H1 (cell line): Measurements from ENCODE around the gene TAS1R1. TPM values are rescaled to one million over a fixed set of nuclear protein-coding genes. Genes with fewer than 3 reads are reported as not detected.

Source experiments
- CTCF ChIA-PET: fragments of 300-600 bp; sonication (Branson Sonifier 250); formaldehyde crosslinking; loops from one replicate; lab custom pipeline; 2021; ENCODE audit not compliant: partially characterized antibody; lab: Charles Lee
- POLR2A ChIA-PET: fragments of 300-600 bp; sonication (Branson Sonifier 250); formaldehyde crosslinking; loops from one replicate; lab custom pipeline; 2021; ENCODE audit warnings: inconsistent platforms; ENCODE audit not compliant: partially characterized antibody; lab: Charles Lee
- DNase-seq, 2 experiments: peaks; one replicate each; pipeline versions ENCODE4 v3.0.0 to v3.0.0-alpha.2; 2010 to 2022; ENCODE audit warnings: low spot score in 2 of 2, low read depth in 1 of 2, mixed read lengths in 1 of 2
- FAIRE-seq: peaks from 2 replicates; lab custom pipeline; 2011; peaks lifted over from hg19 to GRCh38; lab: Jason Lieb, UNC
- H2AFZ ChIP-seq: 2 replicates; pipeline ENCODE4 v1.8.1; 2012; ENCODE audit warnings: low read length, inconsistent platforms
- H2AK5ac ChIP-seq: 2 replicates; pipeline ENCODE4 v1.6.1; 2013; ENCODE audit warnings: low read depth, low read length
- H2BK120ac ChIP-seq: replicated peaks from 2 replicates; pipeline ENCODE3; 2013; ENCODE audit warnings: low read depth, low read length, inconsistent platforms
- H2BK12ac ChIP-seq: 2 replicates; pipeline ENCODE4 v1.6.1; 2013; ENCODE audit warnings: low read depth, low read length
- H2BK15ac ChIP-seq: 2 replicates; pipeline ENCODE4 v1.6.1; 2013; ENCODE audit warnings: low read length
- H2BK20ac ChIP-seq: 2 replicates; pipeline ENCODE4 v1.6.1; 2013; ENCODE audit warnings: low read length
- H2BK5ac ChIP-seq: 2 replicates; pipeline ENCODE4 v1.6.1; 2013; ENCODE audit warnings: low read depth, low read length
- H3K14ac ChIP-seq: 2 replicates; pipeline ENCODE4 v1.6.1; 2013; ENCODE audit warnings: inconsistent platforms; ENCODE audit not compliant: insufficient read length
- H3K18ac ChIP-seq: 2 replicates; pipeline ENCODE4 v1.6.1; 2013; ENCODE audit warnings: low read length; ENCODE audit errors: extremely low read depth
- H3K23ac ChIP-seq: 2 replicates; pipeline ENCODE4 v1.6.1; 2013; ENCODE audit warnings: inconsistent platforms; ENCODE audit not compliant: insufficient read length
- H3K23me2 ChIP-seq: 2 replicates; pipeline ENCODE4 v1.6.1; 2013; ENCODE audit warnings: low read depth, low read length
- H3K27ac ChIP-seq: 2 replicates; pipeline ENCODE4 v1.6.1; 2011; ENCODE audit warnings: low read depth, low read length, inconsistent platforms
- H3K27me3 ChIP-seq, 4 experiments: replicated peaks in 1 of 4; 1 replicate in 1 of 4; 2 replicates in 3 of 4; pipeline versions ENCODE4 v1.6.1 to v1.8.1; 2011 to 2013; ENCODE audit warnings: low read length in 3 of 4, mild to moderate bottlenecking in 3 of 4, inconsistent platforms in 2 of 4, mixed read lengths in 2 of 4, moderate library complexity in 1 of 4; ENCODE audit not compliant: control insufficient read depth in 3 of 4, insufficient read depth in 3 of 4; ENCODE audit errors: extremely low read depth in 1 of 4
- H3K36me3 ChIP-seq, 4 experiments: 2 replicates each; pipeline versions ENCODE4 v1.6.1 to v1.8.1; 2011 to 2013; ENCODE audit warnings: mild to moderate bottlenecking in 4 of 4, low read length in 3 of 4, moderate library complexity in 2 of 4, control low read depth in 1 of 4, inconsistent platforms in 1 of 4; ENCODE audit not compliant: insufficient read depth in 4 of 4, control insufficient read depth in 2 of 4
- H3K4ac ChIP-seq: replicated peaks from 2 replicates; pipeline ENCODE3; 2013; ENCODE audit warnings: low read length, low read depth, mixed read lengths, inconsistent platforms; ENCODE audit not compliant: insufficient read length
- H3K4me1 ChIP-seq, 4 experiments: replicated peaks in 1 of 4; 1 replicate in 1 of 4; 2 replicates in 3 of 4; pipeline versions ENCODE4 v1.6.1 to v1.8.1; 2011 to 2013; ENCODE audit warnings: low read length in 3 of 4, inconsistent platforms in 2 of 4, mixed read lengths in 1 of 4; ENCODE audit not compliant: insufficient read depth in 4 of 4, control insufficient read depth in 3 of 4
- H3K4me2 ChIP-seq, 2 experiments: 2 replicates each; pipeline versions ENCODE4 v1.6.1 to v1.8.1; 2011 to 2013; ENCODE audit warnings: low read depth in 2 of 2, low read length in 2 of 2, control low read depth in 1 of 2, inconsistent platforms in 1 of 2, mild to moderate bottlenecking in 1 of 2; ENCODE audit not compliant: insufficient read depth in 1 of 2
- H3K4me3 ChIP-seq, 4 experiments: fragments of 200-600, 300-600 bp in 1 of 4; sonication (generic), shearing (Covaris generic), sonication (Bioruptor Twin) in 1 of 4; 2 replicates each; pipeline versions ENCODE4 v1.5.1 to v1.8.1; 2011 to 2016; ENCODE audit warnings: low read length in 4 of 4, low read depth in 3 of 4, control low read depth in 2 of 4, inconsistent platforms in 2 of 4, mild to moderate bottlenecking in 2 of 4, mixed read lengths in 1 of 4, moderate library complexity in 1 of 4; ENCODE audit not compliant: insufficient read depth in 2 of 4; ENCODE audit errors: extremely low read depth in 1 of 4
- H3K56ac ChIP-seq: replicated peaks from 2 replicates; pipeline ENCODE3; 2013; ENCODE audit warnings: low read depth, mild to moderate bottlenecking, mixed read lengths, low read length, inconsistent platforms; ENCODE audit not compliant: insufficient read length
- H3K79me1 ChIP-seq: 2 replicates; pipeline ENCODE4 v1.6.1; 2013; ENCODE audit warnings: low read depth, low read length, control low read depth
- H3K79me2 ChIP-seq, 2 experiments: 2 replicates each; pipeline versions ENCODE4 v1.6.1 to v1.8.1; 2012 to 2013; ENCODE audit warnings: low read length in 2 of 2, mild to moderate bottlenecking in 2 of 2, inconsistent platforms in 1 of 2; ENCODE audit not compliant: insufficient read depth in 2 of 2, control insufficient read depth in 1 of 2
- H3K9ac ChIP-seq, 4 experiments: replicated peaks in 1 of 4; 1 replicate in 1 of 4; 2 replicates in 3 of 4; pipeline versions ENCODE4 v1.6.1 to v1.8.1; 2011 to 2013; ENCODE audit warnings: low read depth in 3 of 4, low read length in 3 of 4, control low read depth in 2 of 4, mild to moderate bottlenecking in 2 of 4, moderate library complexity in 2 of 4, inconsistent platforms in 1 of 4; ENCODE audit errors: extremely low read depth in 1 of 4
- H3K9me3 ChIP-seq, 2 experiments: 2 replicates each; pipeline versions ENCODE4 v1.6.1 to v1.8.1; 2012 to 2013; ENCODE audit warnings: mild to moderate bottlenecking in 2 of 2, moderate library complexity in 2 of 2, control low read depth in 1 of 2, inconsistent platforms in 1 of 2, low read depth in 1 of 2, low read length in 1 of 2, mixed read lengths in 1 of 2; ENCODE audit not compliant: insufficient read depth in 2 of 2
- H4K20me1 ChIP-seq, 2 experiments: replicated peaks in 1 of 2; 2 replicates each; pipeline versions ENCODE3 to v1.8.1; 2011 to 2013; ENCODE audit warnings: inconsistent platforms in 2 of 2, low read length in 2 of 2, mild to moderate bottlenecking in 1 of 2; ENCODE audit not compliant: insufficient read depth in 2 of 2, control insufficient read depth in 1 of 2
- H4K5ac ChIP-seq: 2 replicates; pipeline ENCODE4 v1.6.1; 2013; ENCODE audit warnings: low read length, low read depth, mixed read lengths, inconsistent platforms; ENCODE audit not compliant: insufficient read length
- H4K8ac ChIP-seq: 2 replicates; pipeline ENCODE4 v1.8.0; 2013; ENCODE audit warnings: mild to moderate bottlenecking, moderate library complexity, low read length, inconsistent platforms; ENCODE audit not compliant: insufficient read depth; ENCODE audit errors: extremely low read depth
- H4K91ac ChIP-seq: replicated peaks from 2 replicates; pipeline ENCODE3; 2013; ENCODE audit warnings: low read length, mixed read lengths, inconsistent platforms; ENCODE audit not compliant: insufficient read length
- ASH2L ChIP-seq: fragments of 200-600, 300-600 bp; sonication (generic); IDR thresholded peaks from one replicate; pipeline ENCODE4 v1.7.1; 2017; ENCODE audit warnings: low read length
- CHD1 ChIP-seq: IDR thresholded peaks from 2 replicates; pipeline ENCODE4 v1.6.1; 2012; ENCODE audit warnings: low read depth, low read length, improper control_type of control experiment
- NRF1 ChIP-seq: IDR thresholded peaks from 2 replicates; pipeline ENCODE4 v1.6.1; 2011; ENCODE audit warnings: mild to moderate bottlenecking, low read depth, low read length, improper control_type of control experiment
- RNF2 ChIP-seq: fragments of 200-900, 300-1000 bp; sonication (generic); IDR thresholded peaks from 2 replicates; pipeline ENCODE4 v1.7.1; 2016; ENCODE audit warnings: borderline replicate concordance, low read depth, mild to moderate bottlenecking, antibody characterized with exemption, low read length; ENCODE audit not compliant: poor library complexity, severe bottlenecking; ENCODE audit errors: missing control alignments
- SP4 ChIP-seq: IDR thresholded peaks from 2 replicates; pipeline ENCODE4 v1.6.1; 2012; ENCODE audit warnings: low read length, inconsistent platforms
- SRF ChIP-seq: IDR thresholded peaks from 2 replicates; pipeline ENCODE4 v1.6.1; 2011; ENCODE audit warnings: mild to moderate bottlenecking, low read depth, low read length, moderate library complexity
- WGBS, 2 experiments: shearing (Covaris generic) in 1 of 2; methylation state at CpG; one replicate each; pipeline versions ENCODE4 v1.1.6 to v1.1.7; 2013 to 2015; ENCODE audit warnings: low lambda C conversion rate in 2 of 2, mixed read lengths in 2 of 2, inconsistent platforms in 1 of 2, low coverage in 1 of 2, missing lambda C conversion rate in 1 of 2; ENCODE audit not compliant: insufficient replicate concordance in 2 of 2, insufficient coverage in 1 of 2, insufficient read length in 1 of 2; ENCODE audit errors: extremely low coverage in 1 of 2, missing lambda C conversion rate in 1 of 2; 5-methylcytosine and 5-hydroxymethylcytosine counted together
- polyA plus RNA-seq, 7 experiments: library from polyadenylated mRNA; depleted of rRNA in 3 of 7; stranded (reverse) in 5 of 7; unstranded in 2 of 7; fragments of >200 nt in 5 of 7; fragments of 200-250 nt in 2 of 7; gene quantifications; 1 replicate in 5 of 7; 2 replicates in 1 of 7; 4 replicates in 1 of 7; pipeline versions ENCODE4 v1.2.1 to v1.2.3, GENCODE V29; 2011 to 2013; ENCODE audit warnings: missing spikeins in 2 of 7, mixed read lengths in 2 of 7
- total RNA-seq: library from RNA; stranded (reverse); fragmentation: NEBNext Ultra II Directional; extraction: Animal tissue kit (Norgen Biotek cat#: 25700); gene quantifications from 2 replicates; pipeline ENCODE4 v1.2.1, GENCODE V29; 2021
- TF ChIP-seq, protein P1 (sequence below): IDR thresholded peaks from 2 replicates; pipeline ENCODE4 v1.6.1; 2011; ENCODE audit warnings: low read length, improper control_type of control experiment

Gene TAS1R1
- total and polyA plus RNA-seq, 2 of the 8 experiments (the other 6 are each of a cell fraction or from before 2014, with no cell fraction given) = 0.26 TPM; not detected in 1

DNA sequence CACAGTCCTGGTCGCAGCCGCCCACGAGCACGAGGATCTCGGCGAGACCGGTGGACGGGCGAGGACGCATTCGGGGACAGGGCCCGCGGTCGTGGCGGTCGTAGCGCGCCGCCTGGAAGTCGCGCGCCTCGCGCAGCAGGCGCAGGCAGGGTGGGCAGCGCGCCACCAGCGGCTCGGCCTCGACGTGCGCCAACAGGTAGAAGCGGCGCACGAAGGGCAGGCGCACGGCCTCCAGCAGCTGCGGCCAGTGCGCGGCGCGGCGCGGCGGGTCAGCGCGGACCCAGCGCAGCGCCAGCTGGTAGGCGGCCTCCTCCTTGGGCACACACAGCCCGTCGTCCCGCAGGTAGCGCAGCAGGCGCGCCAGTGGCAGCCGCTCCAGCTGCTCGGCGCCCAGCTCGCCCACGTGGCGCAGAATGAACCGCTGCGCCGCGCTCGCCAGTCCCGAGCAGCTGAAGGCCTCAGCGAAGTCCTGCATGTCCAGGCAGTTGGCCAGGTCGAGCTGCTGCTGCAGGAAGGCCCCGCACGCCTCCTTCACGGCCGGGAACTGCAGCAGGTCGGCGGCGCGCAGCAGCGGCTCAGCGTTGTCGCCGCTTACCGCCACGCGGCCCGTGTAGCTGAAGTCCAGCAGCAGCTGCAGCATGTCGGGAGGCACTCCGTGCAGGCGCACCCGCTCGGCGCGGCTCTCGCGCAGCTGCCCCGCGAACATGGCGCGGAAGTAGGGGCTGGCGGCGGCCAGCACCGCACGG lies 47.0 kb downstream of the TAS1R1 start:
- H3K56ac ChIP-seq = peak overlapping the region; percentile 67
- CTCF ChIA-PET = interaction anchor here (0.7 to 3.3 kb wide), 9 partner anchors 8 to 73 kb away, joined by 3 to 16 read pairs (median 5); partner anchors contain the start of gene TAS1R1
- peaks cover 2 to 13% (median 9%) of the 10 kb centered on the region in 4 experiments for H3K4me1 ChIP-seq
- 1% methylated on average over 100 of the region's 103 CpGs; no CpG with 5 or more reads in 1 of the 2 experiments for WGBS, 2 experiments
- H2AK5ac ChIP-seq = peak overlapping the region; percentile 88; the same call in 1 of the 2 replicates
- peak overlapping the region; percentile 92; the same call in 1 of the 2 replicates for H2BK15ac ChIP-seq
- peak overlapping the region; percentile 42 for H3K14ac ChIP-seq
- no peaks in the 10 kb centered on the region; a peak in 1 of 7 replicates for H3K27me3 ChIP-seq
- peaks cover 22 to 48% of the 10 kb centered on the region in 2 experiments; a peak in 3 of 4 replicates for H3K79me2 ChIP-seq
- peaks cover 8 to 16% (median 14%) of the 10 kb centered on the region in 4 experiments; a peak in 7 of 8 replicates for H3K36me3 ChIP-seq
- H3K9me3 ChIP-seq = no peaks in the 10 kb centered on the region
- H2BK12ac ChIP-seq = peak overlapping the region; percentile 75; the same call in 1 of the 2 replicates
- no peak overlapping the region for H3K23ac ChIP-seq
- peaks cover 24 to 28% of the 10 kb centered on the region in 2 experiments for H4K20me1 ChIP-seq
- H3K23me2 ChIP-seq = peaks cover 18% of the 10 kb centered on the region
- H2BK120ac ChIP-seq = no peak overlapping the region
- H3K4ac ChIP-seq = peak overlapping the region; percentile 98
- POLR2A ChIA-PET = interaction anchor here (0.6 to 10.8 kb wide), 25 partner anchors 8 to 403 kb away, joined by 3 to 196 read pairs (median 4); partner anchors contain the start of genes NOL9, PHF13, TAS1R1 and THAP3
- peak overlapping the region; percentile 94 for H4K91ac ChIP-seq
- peak overlapping the region; percentile 25; the same call in 1 of the 2 replicates for H2AFZ ChIP-seq
- H2BK5ac ChIP-seq = peak overlapping the region; percentile 93; the same call in 1 of the 2 replicates
- H4K8ac ChIP-seq = peak overlapping the region; percentile 93; the same call in 1 of the 2 replicates
- H3K79me1 ChIP-seq = peaks cover 21% of the 10 kb centered on the region
- DNase-seq (no peak), FAIRE-seq (no peak)
- H3K4me3 ChIP-seq = peak overlapping the region; percentile 75 to 92 (median 86)
- H4K5ac ChIP-seq = peak overlapping the region; percentile 63
- H3K9ac ChIP-seq = peak overlapping the region; percentile 77 to 91 (median 82)
- H3K4me2 ChIP-seq = peak overlapping the region; percentile 91 to 94
- H3K27ac ChIP-seq = 0 out of 2 replicates have a peak overlapping the region, but pooled peaks have one; percentile 27
- H3K18ac ChIP-seq = peak overlapping the region; percentile 97
- no peak overlapping the region for H2BK20ac ChIP-seq
- TF ChIP-seq, protein P1, sequence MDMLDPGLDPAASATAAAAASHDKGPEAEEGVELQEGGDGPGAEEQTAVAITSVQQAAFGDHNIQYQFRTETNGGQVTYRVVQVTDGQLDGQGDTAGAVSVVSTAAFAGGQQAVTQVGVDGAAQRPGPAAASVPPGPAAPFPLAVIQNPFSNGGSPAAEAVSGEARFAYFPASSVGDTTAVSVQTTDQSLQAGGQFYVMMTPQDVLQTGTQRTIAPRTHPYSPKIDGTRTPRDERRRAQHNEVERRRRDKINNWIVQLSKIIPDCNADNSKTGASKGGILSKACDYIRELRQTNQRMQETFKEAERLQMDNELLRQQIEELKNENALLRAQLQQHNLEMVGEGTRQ = no peak
- TF ChIP-seq SRF (no peak), RNF2 (no peak), CHD1 (no peak), NRF1 (no peak), ASH2L (peak; percentile 65), SP4 (no peak)
